B cell (primary cell): ENCODE results near the gene NUDT15.

Source experiments
- CTCF ChIP-seq: fragments of 200-600 bp; IDR thresholded peaks from one replicate; pipeline ENCODE4 v1.8.0; 2022; ENCODE audit warnings: antibody characterized with exemption, mild to moderate bottlenecking
- EZH2 ChIP-seq: IDR thresholded peaks from 2 replicates; pipeline ENCODE4 v1.6.1; 2012; ENCODE audit warnings: borderline replicate concordance, low read depth, mild to moderate bottlenecking, moderate library complexity, low read length; ENCODE audit not compliant: insufficient read depth, poor library complexity, severe bottlenecking

GRCh38 chr13:48055712-48056111 is 18.2 kb downstream of the NUDT15 start:
- TF ChIP-seq EZH2 (no peak), CTCF (no peak)
